ENCODE results near the gene TXNRD2.

Gene TXNRD2

DNA sequence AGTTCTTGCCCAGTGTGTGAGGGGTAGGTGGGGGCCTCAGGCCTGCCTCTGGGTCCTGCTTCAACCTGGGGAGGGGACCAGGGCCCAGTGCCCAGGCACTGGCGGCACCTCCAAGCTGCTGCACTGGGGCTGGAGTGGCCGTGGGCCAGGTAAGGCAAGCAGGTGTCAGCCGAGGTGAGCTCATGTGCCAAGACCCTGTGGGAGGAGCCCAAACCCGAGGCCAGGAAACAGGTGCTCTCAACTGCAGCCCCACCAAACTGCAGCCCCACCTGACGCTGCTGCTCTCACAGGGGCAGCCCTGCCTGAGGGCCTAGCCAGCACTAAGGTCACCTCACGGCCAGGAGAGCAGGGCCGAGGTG, 68.9 kb downstream of the TXNRD2 start:
- DNase-seq = peak; percentile 23

GRCh38 chr22:19871845-19872778, 69.5 kb downstream of the TXNRD2 start:
- DNase-seq = no peak

DNA sequence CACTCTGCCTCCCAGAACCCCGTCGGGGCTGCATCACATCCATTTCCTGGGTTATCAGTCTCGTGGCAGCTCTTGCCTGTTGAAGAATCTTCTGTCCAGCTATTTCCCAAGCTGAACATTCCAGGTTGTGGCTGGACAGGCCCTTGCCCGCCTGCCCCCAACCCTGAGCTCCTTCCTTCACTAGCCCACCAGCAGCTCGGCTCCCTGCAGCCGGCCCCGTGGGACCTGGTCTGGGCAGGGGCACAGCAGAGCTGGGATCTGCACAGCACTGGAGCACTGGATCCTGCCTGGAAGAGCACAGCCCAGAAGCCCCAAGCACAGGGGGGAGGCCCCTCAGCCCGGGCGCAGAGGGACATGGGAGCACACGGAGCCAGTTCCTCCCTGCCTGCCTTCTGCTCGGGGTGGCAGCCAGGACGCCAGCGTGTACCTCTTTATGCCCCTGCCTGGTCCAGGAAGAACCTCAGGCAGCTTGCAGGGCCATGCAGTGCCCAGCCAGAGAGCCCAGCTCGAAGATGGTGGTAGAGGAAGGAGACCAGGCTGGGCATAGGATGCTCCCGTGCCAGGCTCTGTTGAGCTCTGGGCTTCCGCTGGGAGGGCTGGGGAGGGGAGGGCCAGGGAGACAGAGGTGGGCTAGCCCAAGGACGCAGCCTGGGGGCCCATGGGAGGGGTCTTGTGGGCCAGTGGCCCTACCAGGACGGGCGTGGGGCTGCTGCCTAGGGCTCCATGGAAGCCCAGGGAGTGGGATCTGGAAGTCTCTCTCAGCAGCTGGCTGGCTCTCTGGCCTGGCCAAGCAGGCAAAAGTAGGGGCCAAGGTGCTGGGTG, 70.4 kb downstream of the TXNRD2 start:
- DNase-seq = peak; percentile 15

GRCh38 chr22:19870153-19871022, 71.2 kb downstream of the TXNRD2 start:
- peak; percentile 14 for DNase-seq

DNA sequence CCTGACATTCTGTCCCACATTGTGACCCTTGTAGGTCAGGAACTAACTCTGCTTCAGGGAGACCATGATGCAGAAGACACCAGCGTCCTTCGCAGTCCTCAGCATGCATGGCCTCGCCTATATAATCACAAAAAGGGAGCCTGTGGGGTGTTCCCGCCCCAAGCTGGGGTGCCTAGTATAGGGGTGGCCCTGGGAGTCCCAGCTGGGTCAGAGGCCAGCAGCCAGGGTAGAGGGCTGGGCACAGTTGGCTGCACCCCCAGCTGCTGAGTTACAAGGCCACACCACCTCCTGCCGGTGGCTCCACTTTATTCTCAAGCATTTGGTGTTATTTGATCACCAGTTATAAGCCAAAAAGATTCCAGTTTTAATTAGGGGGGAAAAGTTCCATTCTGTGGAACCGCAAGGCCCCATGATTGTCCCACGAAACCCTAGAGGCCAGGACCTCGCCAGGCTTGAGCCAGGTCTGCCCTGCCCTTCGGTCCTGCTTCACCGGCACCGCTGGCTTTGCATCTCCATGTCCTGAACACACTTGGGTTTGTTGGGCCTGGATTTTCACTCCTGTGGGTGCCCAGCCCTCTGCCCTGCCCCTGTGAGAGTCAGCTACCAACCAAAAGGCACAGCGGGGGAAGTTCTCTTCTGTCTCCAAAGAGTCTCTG, 72.0 kb downstream of the TXNRD2 start:
- DNase-seq = peak; percentile 14

GRCh38 chr22:19868773-19869471, 72.7 kb downstream of the TXNRD2 start:
- DNase-seq = peak; percentile 16

DNA sequence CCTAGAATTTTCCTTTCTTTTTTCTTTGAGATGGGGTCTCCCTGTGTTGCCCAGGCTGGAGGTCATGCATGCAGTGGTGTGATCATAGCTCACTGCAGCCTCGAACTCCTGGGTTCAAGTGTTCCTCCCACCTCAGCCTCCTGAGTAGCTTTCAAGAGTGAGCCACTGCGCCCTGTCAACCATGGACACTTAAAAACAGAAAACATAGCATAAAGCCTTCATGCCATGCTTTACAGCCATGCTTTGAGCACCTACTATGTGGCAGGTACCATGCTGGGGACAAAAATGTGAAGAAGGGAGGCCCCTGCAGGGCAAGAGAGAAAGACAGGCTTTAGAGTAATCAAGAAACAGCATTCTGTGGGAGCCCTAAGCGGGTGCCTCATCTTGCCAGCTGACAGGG, 73.3 kb downstream of the TXNRD2 start:
- DNase-seq = peak; percentile 12

- no peak for DNase-seq
These were observed 74.0 kb downstream of the TXNRD2 start for GRCh38 chr22:19867617-19868016.

GRCh38 chr22:19866665-19867009, 75.0 kb downstream of the TXNRD2 start:
- DNase-seq = no peak

DNA sequence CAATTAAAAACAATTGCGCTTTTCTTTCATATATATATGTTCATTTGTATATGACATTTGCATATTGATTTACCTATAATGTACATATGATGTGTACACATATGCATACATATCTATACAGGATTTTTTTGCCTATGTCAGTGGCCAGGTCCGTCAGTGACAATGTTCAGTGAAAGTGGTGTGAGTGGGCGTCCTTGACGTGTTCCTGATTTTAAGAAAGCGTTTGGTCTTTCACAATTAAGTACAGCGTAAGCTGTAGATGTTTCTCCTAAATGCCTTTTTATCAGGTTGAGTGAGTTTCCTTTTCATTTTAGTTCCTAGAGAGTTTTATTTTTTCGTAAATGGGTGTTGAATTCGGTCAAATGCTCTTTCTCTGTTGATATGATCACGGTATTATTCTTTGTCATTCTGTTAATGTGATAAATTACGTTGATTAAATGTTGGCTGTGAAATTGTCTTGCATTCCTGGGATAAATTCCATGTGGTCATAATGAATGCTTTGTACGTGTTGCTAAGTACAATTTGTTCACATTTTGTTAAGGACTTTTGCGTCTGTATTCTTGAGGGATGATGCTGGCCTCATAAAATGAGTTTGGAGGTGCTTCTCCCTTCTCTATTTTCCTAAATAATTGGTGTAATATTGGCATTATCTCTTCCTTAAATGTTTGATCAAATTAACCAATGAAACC, 76.3 kb downstream of the TXNRD2 start:
- no peak for DNase-seq

- no peak for DNase-seq
These were observed 77.0 kb downstream of the TXNRD2 start for GRCh38 chr22:19864538-19865106.

- DNase-seq = no peak
These were observed 78.0 kb downstream of the TXNRD2 start for GRCh38 chr22:19863571-19863970.

DNA sequence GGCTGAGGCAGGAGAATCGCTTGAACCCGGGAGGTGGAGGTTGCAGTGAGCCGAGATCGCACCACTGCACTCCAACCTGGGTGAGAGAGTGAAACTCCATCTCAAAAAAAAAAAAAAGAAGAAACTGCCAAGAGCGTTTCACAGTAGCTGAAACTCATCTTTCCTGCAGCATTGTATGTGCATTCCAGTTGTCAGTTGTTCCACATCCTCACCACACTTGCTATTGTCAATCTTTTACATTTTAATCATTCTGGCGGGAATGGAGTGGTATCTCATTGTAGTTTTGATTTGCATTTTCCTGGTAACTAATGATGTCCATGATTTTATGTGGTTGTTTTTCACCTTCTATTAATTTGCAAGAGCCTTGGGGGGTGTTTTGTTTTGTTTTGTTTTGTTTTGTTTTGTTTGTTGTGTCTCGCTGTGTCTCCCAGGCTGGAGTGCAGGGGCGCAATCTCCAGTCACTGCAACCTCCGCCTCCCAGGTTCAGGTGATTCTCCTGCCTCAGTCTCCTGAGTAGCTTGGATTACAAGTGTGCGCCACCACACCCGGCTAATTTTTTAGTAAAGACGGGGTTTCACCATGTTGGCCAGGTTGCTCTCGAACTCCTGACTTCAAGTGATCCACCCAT, 78.9 kb downstream of the TXNRD2 start:
- no peak for DNase-seq

DNA sequence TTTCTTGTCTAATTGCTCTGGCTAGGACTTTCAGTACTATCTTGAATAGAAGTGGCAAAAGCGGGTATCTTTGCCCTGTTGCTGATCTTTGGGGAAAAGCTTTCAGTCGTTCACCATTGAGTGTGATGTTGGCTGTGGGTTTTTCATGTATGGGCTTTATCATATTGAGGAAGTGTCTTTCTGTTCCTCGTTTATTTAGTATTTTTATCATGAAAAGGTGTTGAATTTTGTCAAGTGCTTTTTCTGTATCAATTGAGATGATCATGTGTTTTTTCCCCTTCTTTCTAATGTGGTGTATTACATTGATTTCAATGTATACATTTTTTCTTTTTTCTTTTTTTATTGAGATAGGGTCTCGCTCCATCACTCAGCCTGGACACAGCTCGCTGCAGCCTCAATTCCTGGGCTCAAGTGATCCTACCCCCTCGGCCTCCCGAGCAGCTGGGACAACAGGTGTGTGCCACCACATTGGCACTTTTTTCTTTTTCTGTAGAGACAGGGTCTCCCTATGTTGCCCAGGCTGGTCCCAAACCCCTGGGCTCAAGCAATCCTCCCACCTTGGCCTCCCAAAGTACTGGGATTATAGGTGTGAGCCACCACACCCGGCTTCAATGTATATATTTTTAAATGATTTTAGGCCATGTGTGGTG, 81.6 kb downstream of the TXNRD2 start:
- peak; percentile 10 for DNase-seq

DNA sequence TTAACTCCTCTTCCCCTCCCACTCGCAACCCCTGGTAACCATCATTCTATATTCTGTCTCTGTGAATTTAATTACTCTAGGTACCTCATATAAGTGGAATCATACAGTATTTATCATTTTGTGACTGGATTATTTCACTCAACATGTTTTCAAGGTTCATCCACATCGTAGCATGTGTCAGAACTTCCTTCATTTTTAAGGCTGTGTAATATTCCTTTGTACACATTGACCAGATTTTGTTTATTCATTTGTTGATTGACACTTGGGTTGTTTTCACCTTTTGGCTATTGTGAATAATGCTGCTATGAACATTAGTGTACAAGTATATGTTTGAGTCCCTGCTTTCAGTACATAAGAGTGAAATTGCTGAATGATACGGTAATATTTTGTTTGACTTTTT, 84.2 kb downstream of the TXNRD2 start:
- no peak for DNase-seq

DNA sequence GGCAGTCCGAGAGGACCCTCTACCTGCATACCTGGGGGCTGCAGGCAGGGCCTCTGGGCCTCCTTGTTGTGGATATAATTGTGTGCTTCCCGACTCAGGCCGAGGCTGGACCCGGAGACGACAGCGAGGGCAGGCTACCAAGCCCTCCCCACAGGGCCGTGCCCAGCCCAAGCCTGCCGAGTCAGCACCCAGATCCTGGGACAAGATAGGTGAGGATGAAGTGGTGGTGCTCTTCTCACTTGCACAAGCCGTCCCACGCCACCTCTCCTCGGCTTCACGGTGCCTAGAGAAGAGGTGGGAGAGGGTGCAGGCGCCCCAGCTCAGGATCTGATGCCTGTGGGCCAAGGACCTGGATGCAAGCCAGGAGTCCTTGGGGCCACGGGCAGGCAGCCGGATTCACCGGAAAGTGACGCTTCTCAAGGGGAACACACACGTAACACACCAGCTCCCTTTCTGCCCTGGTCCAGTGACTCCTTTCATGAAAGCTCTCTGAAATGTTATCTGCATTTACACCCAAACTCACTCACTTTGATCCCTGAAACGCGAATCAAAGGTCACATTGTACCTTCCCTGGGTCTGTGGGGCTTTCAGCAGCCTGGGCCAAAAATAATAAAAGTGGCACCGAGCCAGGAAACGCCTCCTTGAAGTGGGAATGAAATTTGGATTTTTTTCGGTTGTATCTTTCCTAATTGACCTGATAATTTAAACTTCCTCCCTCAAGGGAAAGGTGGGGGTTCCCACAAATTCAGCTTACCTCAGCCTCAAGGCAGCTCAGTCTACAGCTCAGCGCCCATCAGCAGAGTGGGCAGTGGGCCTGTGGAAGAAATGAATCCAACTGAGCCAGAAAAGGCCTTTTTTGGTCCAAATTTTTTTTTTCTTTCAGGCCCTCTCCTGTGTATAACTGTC, 85.9 kb downstream of the TXNRD2 start:
- DNase-seq = peak; percentile 78

GRCh38 chr22:19854778-19855503, 86.7 kb downstream of the TXNRD2 start, which contains the start of the genes GNB1L and RTL10:
TSS of gene GNB1L (minus strand) at chr22:19854874. CDS start at chr22:19821355, 33,519 bp downstream.
TSS of gene RTL10 (minus strand) at chr22:19854874. CDS start at chr22:19852261, 2,613 bp downstream.
- DNase-seq = peak; percentile 96
